GM12875 (cell line): ENCODE measurements around the gene HDAC4.

Experiments used
- H3K4me3 ChIP-seq: one replicate; pipeline ENCODE4 v1.5.1; 2011; ENCODE audit warnings: low read depth, low read length, control low read depth
- CTCF ChIP-seq: IDR thresholded peaks from 2 replicates; pipeline ENCODE4 v1.5.1; 2011; ENCODE audit warnings: low read depth, mild to moderate bottlenecking, control low read depth, inconsistent platforms, low read length, moderate library complexity, borderline replicate concordance; ENCODE audit not compliant: insufficient read depth

HDAC4 gene

GRCh38 chr2:239097428-239097696 lies 303.5 kb downstream of the HDAC4 start:
- no peak for TF ChIP-seq CTCF
- H3K4me3 ChIP-seq, result no peak overlapping the region

GRCh38 chr2:239096676-239097427 lies 304.0 kb downstream of the HDAC4 start:
- no peak for TF ChIP-seq CTCF

GRCh38 chr2:239095460-239096081 lies 305.2 kb downstream of the HDAC4 start:
- TF ChIP-seq CTCF, result no peak

More at GRCh38 chr2:239096676-239097427, 304.0 kb downstream of the HDAC4 start:
- H3K4me3 ChIP-seq, result no peak overlapping the region

GRCh38 chr2:239094867-239095266 lies 306.0 kb downstream of the HDAC4 start:
- H3K4me3 ChIP-seq, result no peak overlapping the region
- TF ChIP-seq CTCF, result no peak

More at GRCh38 chr2:239095460-239096081, 305.2 kb downstream of the HDAC4 start:
- H3K4me3 ChIP-seq, result no peak overlapping the region

- no peak overlapping the region for H3K4me3 ChIP-seq
- TF ChIP-seq CTCF, result no peak
Measured at GRCh38 chr2:239093952-239094351, 306.9 kb downstream of the HDAC4 start.

- H3K4me3 ChIP-seq, result no peak overlapping the region
- no peak for TF ChIP-seq CTCF
Measured at GRCh38 chr2:239093542-239093941, 307.3 kb downstream of the HDAC4 start.
